ENCODE data around the gene STUB1. TPM values are rescaled to one million over a fixed set of nuclear protein-coding genes. Genes with fewer than 3 reads are reported as not detected.

STUB1 gene
- total and polyA plus RNA-seq, 2 of the 8 experiments (the other 6 are each of a cell fraction or from before 2014, with no cell fraction given), result 89.9 to 103 TPM

DNA sequence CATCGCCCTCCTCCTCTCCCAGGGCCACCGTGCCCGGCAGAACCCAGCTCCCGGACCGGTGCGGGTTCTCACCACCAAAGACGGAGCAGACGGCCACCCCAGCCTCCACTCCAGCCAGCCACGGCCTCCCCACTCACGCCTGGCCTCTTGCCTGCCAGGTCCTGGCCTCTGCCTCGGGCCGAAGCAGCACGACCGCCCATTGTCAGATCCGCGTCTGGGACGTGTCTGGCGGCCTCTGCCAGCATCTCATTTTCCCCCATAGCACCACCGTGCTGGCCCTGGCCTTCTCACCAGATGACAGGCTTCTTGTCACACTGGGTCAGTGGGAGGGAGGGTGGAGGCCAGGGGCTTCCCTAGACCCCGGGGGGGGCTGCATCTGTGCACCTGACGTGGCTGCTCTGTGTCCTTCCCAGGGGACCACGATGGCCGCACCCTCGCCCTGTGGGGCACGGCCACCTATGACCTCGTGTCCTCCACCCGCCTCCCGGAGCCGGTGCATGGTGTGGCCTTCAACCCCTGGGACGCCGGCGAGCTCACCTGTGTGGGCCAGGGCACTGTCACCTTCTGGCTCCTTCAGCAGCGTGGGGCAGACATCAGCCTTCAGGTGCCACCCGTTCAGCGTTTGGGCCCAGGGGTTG is 18.9 kb upstream of the STUB1 start:
- Histone ChIP-seq H3K23me2 (ENCODE audit: low read depth, low read length) (no peaks in the 10 kb centered on the region), H3K9ac (replicated peaks in 1 of 4; ENCODE audit: extremely low read depth in 1 of 4, low read depth in 3 of 4, low read length in 3 of 4) (no peak overlapping the region)
- DNase-seq (ENCODE audit: low read depth in 1 of 2, low spot score in 2 of 2), result no peak
- TF ChIP-seq PHF8 (conservative IDR thresholded peaks at IDR 0.05; ENCODE audit: low read depth, low read length) (no peak), CBX8 (IDR thresholded peaks at IDR 0.05; ENCODE audit: borderline replicate concordance, low read depth, low read length) (no peak), RFX5 (IDR thresholded peaks at IDR 0.05; ENCODE audit: borderline replicate concordance, low read depth, low read length) (no peak), JUND (IDR thresholded peaks at IDR 0.05; ENCODE audit: low read length) (no peak), CBX5 (IDR thresholded peaks at IDR 0.05; ENCODE audit: low read depth, low read length) (no peak), RXRA (IDR thresholded peaks at IDR 0.05; ENCODE audit: insufficient read depth, low read depth, low read length) (no peak), SP1 (IDR thresholded peaks at IDR 0.05; ENCODE audit: low read depth, low read length) (no peak), NANOG (IDR thresholded peaks at IDR 0.05; ENCODE audit: insufficient read depth, low read depth, low read length, poor library complexity, severe bottlenecking) (no peak), TCF12 (IDR thresholded peaks at IDR 0.05; ENCODE audit: low read depth, low read length) (no peak), GABPA (IDR thresholded peaks at IDR 0.05; ENCODE audit: borderline replicate concordance, insufficient read depth, low read length) (no peak)

More for the DNA sequence above, 18.9 kb upstream of the STUB1 start:
- Histone ChIP-seq H2BK12ac (ENCODE audit: low read depth, low read length) (peak overlapping the region; percentile 19; the same call in 1 of the 2 replicates), H2AK5ac (ENCODE audit: low read depth, low read length) (no peak overlapping the region), H3K4me2 (ENCODE audit: insufficient read depth in 1 of 2, low read depth in 2 of 2, low read length in 2 of 2) (peak overlapping the region in 1 of 2 experiments; percentile 53; a peak in 1 of 4 replicates), H3K79me1 (ENCODE audit: low read depth, low read length) (no peaks in the 10 kb centered on the region), H3K23ac (ENCODE audit: insufficient read length) (no peak overlapping the region), H3K4me1 (replicated peaks in 1 of 4; ENCODE audit: control insufficient read depth in 3 of 4, insufficient read depth in 4 of 4, low read length in 3 of 4) (peaks cover 0 to 8% (median 1%) of the 10 kb centered on the region in 4 experiments; a peak in 4 of 7 replicates), H2AFZ (ENCODE audit: low read length) (no peak overlapping the region), H3K27ac (ENCODE audit: low read depth, low read length) (no peak overlapping the region), H4K91ac (replicated peaks; ENCODE audit: insufficient read length, low read length) (peak overlapping the region; percentile 98), H3K18ac (ENCODE audit: extremely low read depth, low read length) (peak overlapping the region; percentile 71), H2BK15ac (ENCODE audit: low read length) (0 out of 2 replicates have a peak overlapping the region, but pooled peaks have one; percentile 40), H4K8ac (ENCODE audit: extremely low read depth, insufficient read depth, low read length) (peak overlapping the region; percentile 71; the same call in 1 of the 2 replicates), H2BK120ac (replicated peaks; ENCODE audit: low read depth, low read length) (no peak overlapping the region), H3K79me2 (ENCODE audit: control insufficient read depth in 1 of 2, insufficient read depth in 2 of 2, low read length in 2 of 2) (no peaks in the 10 kb centered on the region), H2BK5ac (ENCODE audit: low read depth, low read length) (no peak overlapping the region; the same call in 1 of the 2 replicates), H3K27me3 (replicated peaks in 1 of 4; ENCODE audit: control insufficient read depth in 3 of 4, extremely low read depth in 1 of 4, insufficient read depth in 3 of 4, low read length in 3 of 4) (no peaks in the 10 kb centered on the region), H4K20me1 (replicated peaks in 1 of 2; ENCODE audit: control insufficient read depth in 1 of 2, insufficient read depth in 2 of 2, low read length in 2 of 2) (peaks cover 0 to 2% of the 10 kb centered on the region in 2 experiments), H3K36me3 (ENCODE audit: control insufficient read depth in 2 of 4, insufficient read depth in 4 of 4, low read length in 3 of 4) (peaks cover 0 to 19% (median 1%) of the 10 kb centered on the region in 4 experiments; a peak in 3 of 8 replicates), H3K14ac (ENCODE audit: insufficient read length) (no peak overlapping the region), H4K5ac (ENCODE audit: insufficient read length, low read depth, low read length) (no peak overlapping the region), H3K9me3 (ENCODE audit: insufficient read depth in 2 of 2, low read depth in 1 of 2, low read length in 1 of 2) (no peaks in the 10 kb centered on the region), H3K4ac (replicated peaks; ENCODE audit: insufficient read length, low read depth, low read length) (peak overlapping the region; percentile 77), H3K56ac (replicated peaks; ENCODE audit: insufficient read length, low read depth, low read length) (no peak overlapping the region), H2BK20ac (ENCODE audit: low read length) (no peak overlapping the region), H3K4me3 (ENCODE audit: extremely low read depth in 1 of 4, insufficient read depth in 2 of 4, low read depth in 3 of 4, low read length in 4 of 4) (no peak overlapping the region)
- 77% methylated on average over 33 of the region's 35 CpGs; no CpG with 5 or more reads in 1 of the 2 experiments for WGBS, 2 experiments (ENCODE audit: extremely low coverage in 1 of 2, insufficient coverage in 1 of 2, insufficient read length in 1 of 2, insufficient replicate concordance in 2 of 2, low coverage in 1 of 2, low lambda C conversion rate in 2 of 2, missing lambda C conversion rate in 1 of 2)
- no peak for FAIRE-seq
- ChIA-PET CTCF (ENCODE audit: partially characterized antibody) (interaction anchor here (0.6 to 11.3 kb wide), 19 partner anchors 10 to 278 kb away, joined by 3 to 104 read pairs (median 3); partner anchors contain the start of genes METTL26 and WDR90), POLR2A (ENCODE audit: partially characterized antibody) (interaction anchor here (1.4 to 17.4 kb wide), 4 partner anchors 13 to 59 kb away, joined by 4 to 214 read pairs (median 6); partner anchors contain the start of genes ANTKMT, JMJD8, RHBDL1 and STUB1)
